Posterior cingulate gyrus (tissue), 11 donors: Measurements from ENCODE around the gene KLHDC9.
A peak's percentile ranks its signal among the peaks of the same experiment; 100 is the strongest.

Experiments
- DNase-seq, 10 donors: peaks; one replicate each; pipeline versions ENCODE4 v3.0.0 to v3.0.0-alpha.2; 2020 to 2021; ENCODE audit warnings: mixed read lengths in 3 of 10
- intact Hi-C: fragments of 100-400 bp; cut with DNase I; formaldehyde crosslinking; loops from one replicate; pipeline ENCODE4 v1.15.1; 2023

Gene KLHDC9

GRCh38 chr1:161074676-161075368 lies 23.3 kb upstream of the KLHDC9 start:
- DNase-seq: no peak
- intact Hi-C loops: no loop called here

- intact Hi-C loops: no loop called here
- DNase-seq: no peak
These were observed 21.8 kb upstream of the KLHDC9 start for GRCh38 chr1:161076410-161076809.

- no peak for DNase-seq
- intact Hi-C loops: no loop called here
These were observed 20.7 kb upstream of the KLHDC9 start for GRCh38 chr1:161077426-161077825.

- intact Hi-C loops: no loop called here
- DNase-seq: peak in 1 of 10 donors; percentile 77
These were observed 18.6 kb upstream of the KLHDC9 start for GRCh38 chr1:161079436-161080110.

GRCh38 chr1:161080441-161081405 lies 17.4 kb upstream of the KLHDC9 start:
- intact Hi-C loops: no loop called here
- DNase-seq: no peak

GRCh38 chr1:161081519-161081918 lies 16.6 kb upstream of the KLHDC9 start:
- no peak for DNase-seq
- intact Hi-C loops: no loop called here

GRCh38 chr1:161082483-161082882 lies 15.7 kb upstream of the KLHDC9 start:
- intact Hi-C loops: no loop called here
- no peak for DNase-seq

GRCh38 chr1:161082996-161083747 lies 15.0 kb upstream of the KLHDC9 start:
- DNase-seq: no peak
- intact Hi-C loops: no loop called here

GRCh38 chr1:161083748-161084596 lies 14.2 kb upstream of the KLHDC9 start:
- DNase-seq: no peak
- intact Hi-C loops: no loop called here

GRCh38 chr1:161084597-161084988 lies 13.6 kb upstream of the KLHDC9 start:
- DNase-seq: peak in 1 of 10 donors; percentile 13
- intact Hi-C loops: no loop called here

- peak in 1 of 10 donors; percentile 27 for DNase-seq
- intact Hi-C loops: no loop called here
These were observed 13.0 kb upstream of the KLHDC9 start for GRCh38 chr1:161085165-161085564.

GRCh38 chr1:161086457-161086856 lies 11.7 kb upstream of the KLHDC9 start:
- intact Hi-C loops: no loop called here
- DNase-seq: no peak

GRCh38 chr1:161088587-161089110 lies 9.5 kb upstream of the KLHDC9 start:
- intact Hi-C loops: no loop called here

GRCh38 chr1:161089251-161089924 lies 8.8 kb upstream of the KLHDC9 start, which contains the start of gene NECTIN4:
Gene NECTIN4 (minus strand): TSS chr1:161089558. CDS start chr1:161089296, 262 bp downstream.
- intact Hi-C loops: no loop called here
- DNase-seq: peak in 1 of 10 donors; percentile 39

More at GRCh38 chr1:161088587-161089110, 9.5 kb upstream of the KLHDC9 start:
- DNase-seq: no peak

GRCh38 chr1:161089938-161090337 lies 8.2 kb upstream of the KLHDC9 start:
- DNase-seq: no peak
- intact Hi-C loops: no loop called here

GRCh38 chr1:161090617-161091016 lies 7.5 kb upstream of the KLHDC9 start:
- DNase-seq: no peak
- intact Hi-C loops: no loop called here

GRCh38 chr1:161091093-161091492 lies 7.1 kb upstream of the KLHDC9 start:
- DNase-seq: no peak
- intact Hi-C loops: no loop called here

- intact Hi-C loops: no loop called here
- peak in 1 of 10 donors; percentile 22 for DNase-seq
These were observed 6.2 kb upstream of the KLHDC9 start for GRCh38 chr1:161091796-161092507.
